HG03064 (cell line): ENCODE results near the gene CDC42BPA.

ENCODE experiments used
- ATAC-seq: cut with Tn5 transposase; IDR thresholded peaks from one replicate; pipeline ENCODE4 v1.9.1; 2021; ENCODE audit warnings: low read depth; ENCODE audit not compliant: unreplicated experiment

CDC42BPA gene

DNA sequence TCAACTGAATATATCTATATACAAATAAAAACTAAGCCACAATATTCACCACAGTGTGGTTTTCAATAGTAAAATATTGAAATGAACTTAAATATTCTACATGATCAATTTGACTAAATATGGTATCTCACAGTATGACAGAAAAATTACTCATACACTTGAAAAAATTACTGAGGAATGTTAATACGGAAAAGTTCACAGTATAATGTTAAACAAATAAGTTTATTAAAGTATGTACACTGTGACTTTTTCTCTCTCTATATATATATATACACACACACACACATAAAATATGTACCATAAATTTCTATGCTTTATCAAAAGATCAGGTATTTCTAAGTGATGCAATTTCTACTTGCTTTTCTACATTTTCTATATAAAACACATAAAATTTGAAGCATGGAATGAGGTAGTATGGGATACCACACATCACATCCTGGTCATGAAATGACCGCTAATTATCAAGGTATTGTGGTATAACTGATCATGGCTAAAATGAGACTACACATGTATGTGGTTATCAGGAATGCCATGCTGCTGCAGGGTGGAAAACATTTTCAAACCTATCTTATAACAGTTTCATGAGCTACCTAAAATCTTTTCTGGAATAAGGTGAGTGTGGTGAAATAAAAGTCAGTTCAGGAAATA, 102.3 kb downstream of the CDC42BPA start:
- ATAC-seq, result no peak

GRCh38 chr1:227214207-227214606, 104.1 kb downstream of the CDC42BPA start:
- ATAC-seq, result no peak

GRCh38 chr1:227213426-227213825, 104.9 kb downstream of the CDC42BPA start:
- ATAC-seq, result no peak

GRCh38 chr1:227212164-227212563, 106.1 kb downstream of the CDC42BPA start:
- ATAC-seq, result no peak

DNA sequence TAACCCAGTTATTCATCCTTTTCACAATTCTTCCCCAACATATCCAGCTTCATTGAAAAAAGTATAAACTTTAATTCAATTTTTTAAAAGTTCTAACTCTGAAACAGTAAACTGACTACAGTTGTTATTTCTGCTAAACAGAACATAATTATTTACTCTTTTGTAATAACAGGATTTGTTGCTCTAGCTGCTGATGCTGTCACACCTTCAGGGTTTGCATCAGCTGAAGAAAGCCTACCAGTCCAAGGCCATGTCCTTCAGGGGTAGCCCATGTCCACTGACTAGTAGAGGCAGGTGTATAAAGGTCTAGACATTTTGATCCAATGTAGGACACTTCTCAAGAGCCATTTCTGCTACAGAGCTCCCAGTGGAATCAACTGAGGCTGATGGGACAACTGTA, 107.7 kb downstream of the CDC42BPA start:
- no peak for ATAC-seq

GRCh38 chr1:227197064-227197463, 121.2 kb downstream of the CDC42BPA start:
- ATAC-seq, result no peak

GRCh38 chr1:227192163-227192562, 126.1 kb downstream of the CDC42BPA start:
- ATAC-seq, result no peak

DNA sequence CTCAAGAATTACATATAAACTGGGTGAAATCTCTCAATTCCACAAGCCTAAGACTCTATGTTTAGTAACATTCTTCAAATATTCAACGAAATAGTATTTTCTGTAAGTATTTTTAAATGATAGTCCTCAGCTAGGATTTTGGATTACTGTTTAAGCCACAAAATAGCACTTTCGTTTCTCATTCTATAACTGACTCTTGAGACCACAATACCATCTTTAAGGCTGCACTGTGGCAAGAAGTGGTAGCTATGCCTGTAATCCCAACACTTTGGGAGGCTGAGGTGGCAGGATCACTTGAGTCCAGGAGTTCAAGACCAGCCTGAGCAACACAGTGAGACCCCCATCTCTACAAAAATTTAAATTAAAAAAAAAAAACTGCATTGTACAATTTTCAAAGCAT, 126.7 kb downstream of the CDC42BPA start:
- ATAC-seq, result peak; percentile 82

GRCh38 chr1:227190321-227190720, 128.0 kb downstream of the CDC42BPA start:
- ATAC-seq, result no peak

DNA sequence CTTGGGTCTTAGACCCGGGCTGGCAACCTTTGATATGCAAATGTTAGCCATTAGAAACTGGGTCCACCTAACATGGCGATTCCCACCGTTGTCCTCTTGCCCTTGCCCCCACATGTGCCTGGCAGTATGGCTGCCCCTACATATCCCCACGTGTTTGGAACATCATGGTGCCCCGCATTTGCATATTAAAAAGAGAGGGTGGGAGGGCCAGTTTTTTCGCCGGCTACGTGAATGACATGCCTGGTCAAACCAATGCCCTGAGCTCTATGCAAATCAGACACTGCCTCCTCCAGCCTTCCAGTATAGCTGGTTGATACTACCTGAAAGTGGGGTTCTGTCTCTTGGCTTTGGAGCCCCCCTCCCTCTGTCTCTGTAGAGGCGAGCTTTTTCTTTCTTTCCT, 133.0 kb downstream of the CDC42BPA start:
- no peak for ATAC-seq

DNA sequence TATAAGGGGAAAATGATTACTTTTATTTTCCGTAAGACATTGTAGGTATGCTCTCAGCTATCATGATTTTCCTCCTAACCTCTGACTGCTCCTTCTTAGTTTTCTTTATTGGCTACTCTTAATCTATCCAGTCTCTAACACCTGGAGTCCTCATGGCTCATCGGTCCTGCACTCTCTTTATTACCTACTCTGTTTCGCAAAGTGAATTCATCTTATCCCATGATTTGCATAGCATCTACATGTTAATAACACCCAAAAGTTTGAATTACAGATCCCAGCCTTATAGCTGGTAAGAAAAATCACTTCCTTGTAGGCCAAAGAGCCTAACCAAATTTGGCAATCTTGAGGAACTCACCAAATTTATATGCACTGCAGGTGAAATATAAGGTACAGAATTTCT, 136.3 kb downstream of the CDC42BPA start:
- ATAC-seq, result no peak

GRCh38 chr1:227175611-227176010, 142.7 kb downstream of the CDC42BPA start:
- ATAC-seq, result no peak

GRCh38 chr1:227174164-227174563, 144.1 kb downstream of the CDC42BPA start:
- no peak for ATAC-seq

DNA sequence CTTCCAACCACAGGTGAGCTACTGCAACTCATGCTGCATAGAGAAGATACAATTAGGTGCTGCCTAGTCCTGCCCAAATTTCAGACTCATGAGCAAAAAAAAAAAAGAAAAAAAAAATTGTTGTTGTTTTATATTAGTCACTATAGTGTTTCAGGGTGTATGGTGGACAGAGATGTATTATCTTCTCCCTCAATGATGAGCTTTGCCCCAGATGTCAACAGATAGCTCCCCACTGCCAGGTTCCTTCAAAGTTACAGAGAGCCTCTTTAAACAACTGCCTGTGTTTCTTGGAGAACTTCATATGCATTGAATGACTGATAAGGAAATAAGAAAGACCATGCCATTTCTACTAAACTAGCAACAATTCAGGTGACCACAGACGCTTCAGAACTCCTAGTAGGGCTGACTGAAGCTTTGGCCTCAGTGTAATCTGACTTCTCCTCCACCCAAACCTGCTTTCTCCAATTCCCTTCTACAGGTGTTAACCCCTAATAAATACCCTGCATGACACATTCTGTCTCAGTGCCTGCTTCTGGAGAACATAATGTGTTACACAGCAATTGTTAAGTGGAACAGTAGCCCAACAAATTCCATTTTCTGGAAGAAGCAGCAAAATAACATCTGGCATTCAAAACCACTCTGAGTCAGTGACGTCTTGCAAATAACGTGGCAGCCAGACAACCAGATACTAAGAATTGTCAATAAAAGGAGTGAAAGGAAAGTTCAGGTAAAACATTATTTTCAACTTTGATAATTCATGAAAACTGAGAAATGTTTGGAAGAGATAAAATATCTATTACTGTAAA, 147.7 kb downstream of the CDC42BPA start:
- ATAC-seq, result no peak

DNA sequence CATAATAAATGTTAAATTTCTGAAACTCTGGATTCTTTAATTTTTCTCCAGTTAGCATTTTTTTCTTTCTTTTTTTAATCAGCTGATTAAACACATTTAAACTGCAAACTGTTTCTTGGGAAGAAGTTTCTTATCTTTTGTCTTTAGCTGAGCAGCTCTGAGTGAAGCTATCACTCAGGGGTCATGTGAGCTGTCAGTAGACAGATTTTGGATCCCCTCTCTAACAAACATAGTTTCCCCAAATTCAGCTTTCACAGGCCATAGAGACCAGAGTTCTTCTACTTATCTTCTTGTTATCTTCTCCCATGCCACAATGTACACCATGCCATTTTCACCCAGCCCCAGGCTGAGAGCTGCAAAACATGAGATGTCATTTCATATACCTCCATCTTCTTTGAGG, 148.9 kb downstream of the CDC42BPA start:
- no peak for ATAC-seq

DNA sequence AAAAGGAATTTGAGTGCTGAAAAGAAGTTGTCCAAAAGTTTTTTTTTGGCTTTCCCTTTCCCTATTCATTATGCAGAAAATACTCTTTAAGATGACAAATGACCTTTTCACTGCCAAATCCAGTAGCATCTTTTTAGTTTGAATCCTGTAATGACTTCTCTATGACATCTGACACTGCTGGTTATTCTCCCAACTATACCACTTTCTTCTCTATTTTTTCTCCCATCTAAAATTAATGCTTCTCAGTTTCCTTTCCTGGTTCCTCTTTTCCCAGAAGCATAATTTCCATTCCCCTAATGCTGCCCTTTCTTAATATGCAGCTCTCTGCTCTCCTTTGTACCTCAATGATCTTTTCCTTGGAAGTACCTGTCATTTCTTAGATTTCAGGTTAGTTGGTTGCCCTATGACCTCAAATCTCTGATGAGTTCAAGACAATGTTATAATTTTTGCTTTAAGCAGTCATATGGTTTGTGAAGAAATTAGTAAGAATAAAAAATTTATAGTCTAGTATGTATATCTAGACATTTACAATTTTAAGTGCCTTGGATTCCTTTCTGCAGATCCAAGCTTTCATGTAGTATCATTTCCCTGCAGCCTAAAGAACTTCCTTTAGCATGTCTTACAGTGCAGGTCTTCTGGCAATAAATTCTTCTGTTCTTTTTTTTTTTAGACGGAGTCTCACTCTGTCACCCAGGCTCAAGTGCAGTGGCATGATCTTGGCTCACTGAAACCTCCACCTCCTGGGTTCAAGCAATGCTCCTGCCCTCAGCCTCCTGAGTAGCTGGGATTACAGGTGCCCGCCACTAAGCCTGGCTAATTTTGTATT, 150.8 kb downstream of the CDC42BPA start:
- ATAC-seq, result no peak

DNA sequence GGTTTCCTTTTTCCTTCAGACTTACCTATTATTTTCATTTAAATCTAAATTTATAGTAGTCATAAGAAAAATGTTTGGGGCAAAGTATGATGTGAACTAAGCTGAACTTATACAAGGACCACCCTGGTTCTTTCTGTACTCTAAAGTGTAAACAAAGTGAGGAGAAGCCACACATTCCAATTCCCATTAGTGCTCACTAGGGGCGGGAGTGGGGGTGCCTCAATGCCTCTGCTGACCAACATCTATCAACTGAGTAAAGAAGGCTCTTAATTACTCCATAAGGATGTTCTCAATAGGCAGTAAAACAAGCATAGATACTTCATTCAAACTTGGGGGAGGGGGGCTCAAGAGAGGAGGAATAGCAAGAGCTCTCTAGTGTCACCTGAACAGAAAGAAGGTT, 151.7 kb downstream of the CDC42BPA start:
- no peak for ATAC-seq

DNA sequence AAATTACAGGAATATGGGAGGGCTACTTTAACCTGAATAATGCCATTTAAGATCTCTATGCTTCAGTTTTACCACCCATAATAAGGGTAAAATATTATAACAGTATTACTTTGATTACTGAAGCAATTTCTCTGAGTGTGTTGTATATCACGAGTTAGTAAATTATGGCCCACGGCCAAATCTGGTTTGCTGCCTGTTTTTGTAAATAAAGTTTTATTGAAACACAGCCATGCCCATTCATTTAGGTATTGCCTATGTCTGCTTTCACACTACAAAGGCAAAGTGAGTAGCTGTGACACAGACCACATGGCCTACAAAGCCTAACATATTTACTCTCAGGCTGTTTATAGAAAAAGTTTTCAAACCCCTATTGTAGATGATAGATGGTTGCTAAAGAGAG, 156.8 kb downstream of the CDC42BPA start:
- ATAC-seq, result no peak

- ATAC-seq, result no peak
These were observed 161.8 kb downstream of the CDC42BPA start for GRCh38 chr1:227156520-227156919.

- no peak for ATAC-seq
These were observed 162.6 kb downstream of the CDC42BPA start for GRCh38 chr1:227155688-227156087.

DNA sequence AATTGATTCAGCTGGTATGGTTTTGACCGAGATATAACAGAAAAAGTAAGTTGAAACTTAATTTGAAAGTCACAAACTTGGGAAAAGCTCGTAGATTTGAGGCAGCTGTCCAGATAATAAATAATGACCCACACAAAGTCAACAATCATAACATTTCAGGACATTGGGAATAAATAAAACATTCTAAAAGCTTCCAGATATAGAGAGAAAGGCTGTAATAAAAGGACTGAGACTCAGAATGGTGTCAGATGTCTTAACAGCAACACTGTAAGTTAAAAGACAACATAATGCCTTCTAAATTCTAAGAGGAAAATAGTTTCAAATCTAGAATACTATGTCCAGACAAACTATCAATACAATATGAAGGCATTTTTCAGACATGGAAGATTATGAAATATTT, 163.3 kb downstream of the CDC42BPA start:
- no peak for ATAC-seq
